ENCODE measurements around the gene HACD2. TPM values are rescaled to one million over a fixed set of nuclear protein-coding genes. Genes with fewer than 3 reads are reported as not detected.

The HACD2 gene
- total RNA-seq, 1 experiment from 2014 or later = 43.8 TPM

GRCh38 chr3:123571973-123572365 is 12.9 kb downstream of the HACD2 start:
- CTCF ChIA-PET = no interaction called here

GRCh38 chr3:123571264-123571972 is 13.4 kb downstream of the HACD2 start:
- peaks cover 6% of the 10 kb centered on the region; the same call in 1 of the 2 replicates for H3K79me2 ChIP-seq (ENCODE audit: low read length)
- BruUV-seq (replicated peaks) = no TSS peak
- H3K36me3 ChIP-seq (ENCODE audit: low read depth, low read length) = peaks cover 2% of the 10 kb centered on the region; the same call in 1 of the 2 replicates
- intact Hi-C loops (cut with micrococcal nuclease) = no loop called here
- H3K4me1 ChIP-seq (ENCODE audit: insufficient read depth, low read length) = no peaks in the 10 kb centered on the region
- POLR2A ChIA-PET (ENCODE audit: unreplicated experiment) = no interaction called here
- H4K20me1 ChIP-seq (ENCODE audit: low read length) = no peaks in the 10 kb centered on the region
- H2AFZ ChIP-seq (ENCODE audit: low read length) = no peak overlapping the region
- H3K4me2 ChIP-seq (ENCODE audit: low read length) = no peak overlapping the region
- DNase-seq (no peak), ATAC-seq (no peak)
- no peaks in the 10 kb centered on the region for H3K9me2 ChIP-seq (replicated peaks; ENCODE audit: low read length)
- CTCF ChIA-PET = interaction anchor here (0.6 to 0.8 kb wide), 2 partner anchors 10 to 152 kb away, joined by 3 read pairs; no protein-coding TSS in a partner anchor
- no peak overlapping the region for H3K4me3 ChIP-seq (ENCODE audit: low read length)
- H3K27ac ChIP-seq (ENCODE audit: low read length) = no peak overlapping the region
- H3F3A ChIP-seq (ENCODE audit: low read length, unreplicated experiment) = no peaks in the 10 kb centered on the region
- no peak overlapping the region for H3K9ac ChIP-seq (ENCODE audit: low read length)
- no peaks in the 10 kb centered on the region for H3K27me3 ChIP-seq (ENCODE audit: low read length)
- TF ChIP-seq EZH2phosphoT487 (IDR thresholded peaks at IDR 0.05; ENCODE audit: borderline replicate concordance, low read length) = no peak
- TF ChIP-seq CTCF (conservative IDR thresholded peaks at IDR 0.05; ENCODE audit: low read depth, low read length) = no peak
- TF ChIP-seq EZH2 (IDR thresholded peaks at IDR 0.05; ENCODE audit: low read length, unreplicated experiment) = no peak
- no peaks in the 10 kb centered on the region for H3K9me3 ChIP-seq (ENCODE audit: low read length)

More at GRCh38 chr3:123571973-123572365, 12.9 kb downstream of the HACD2 start:
- intact Hi-C loops (cut with micrococcal nuclease) = no loop called here
- TF ChIP-seq EZH2phosphoT487 (IDR thresholded peaks at IDR 0.05; ENCODE audit: borderline replicate concordance, low read length) = no peak
- TF ChIP-seq EZH2 (IDR thresholded peaks at IDR 0.05; ENCODE audit: low read length, unreplicated experiment) = no peak
- TF ChIP-seq CTCF (conservative IDR thresholded peaks at IDR 0.05; ENCODE audit: low read depth, low read length) = no peak
- no peak overlapping the region for H3K27ac ChIP-seq (ENCODE audit: low read length)
- no peak overlapping the region for H2AFZ ChIP-seq (ENCODE audit: low read length)
- POLR2A ChIA-PET (ENCODE audit: unreplicated experiment) = no interaction called here
- no peak overlapping the region for H3K4me2 ChIP-seq (ENCODE audit: low read length)
- no peaks in the 10 kb centered on the region for H3K27me3 ChIP-seq (ENCODE audit: low read length)
- peaks cover 6% of the 10 kb centered on the region; the same call in 1 of the 2 replicates for H3K79me2 ChIP-seq (ENCODE audit: low read length)
- peaks cover 6% of the 10 kb centered on the region; the same call in 1 of the 2 replicates for H3K36me3 ChIP-seq (ENCODE audit: low read depth, low read length)
- H3K4me1 ChIP-seq (ENCODE audit: insufficient read depth, low read length) = no peaks in the 10 kb centered on the region
- no peaks in the 10 kb centered on the region for H3K9me2 ChIP-seq (replicated peaks; ENCODE audit: low read length)
- H3K9ac ChIP-seq (ENCODE audit: low read length) = no peak overlapping the region
- H3K4me3 ChIP-seq (ENCODE audit: low read length) = no peak overlapping the region
- ATAC-seq (no peak), DNase-seq (no peak)
- H4K20me1 ChIP-seq (ENCODE audit: low read length) = no peaks in the 10 kb centered on the region
- no TSS peak for BruUV-seq (replicated peaks)
- no peaks in the 10 kb centered on the region for H3K9me3 ChIP-seq (ENCODE audit: low read length)
- H3F3A ChIP-seq (ENCODE audit: low read length, unreplicated experiment) = no peaks in the 10 kb centered on the region

- Histone ChIP-seq H2AFZ (ENCODE audit: low read length) (no peak overlapping the region), H3K4me3 (ENCODE audit: low read length) (no peak overlapping the region), H3F3A (ENCODE audit: low read length, unreplicated experiment) (no peaks in the 10 kb centered on the region), H3K9me3 (ENCODE audit: low read length) (no peaks in the 10 kb centered on the region), H3K4me1 (ENCODE audit: insufficient read depth, low read length) (no peaks in the 10 kb centered on the region), H3K27ac (ENCODE audit: low read length) (no peak overlapping the region), H3K9me2 (replicated peaks; ENCODE audit: low read length) (no peaks in the 10 kb centered on the region), H3K9ac (ENCODE audit: low read length) (no peak overlapping the region), H3K27me3 (ENCODE audit: low read length) (no peaks in the 10 kb centered on the region), H3K79me2 (ENCODE audit: low read length) (peaks cover 6% of the 10 kb centered on the region; the same call in 1 of the 2 replicates), H3K36me3 (ENCODE audit: low read depth, low read length) (no peaks in the 10 kb centered on the region; the same call in 1 of the 2 replicates), H3K4me2 (ENCODE audit: low read length) (no peak overlapping the region), H4K20me1 (ENCODE audit: low read length) (no peaks in the 10 kb centered on the region)
- TF ChIP-seq EZH2 (IDR thresholded peaks at IDR 0.05; ENCODE audit: low read length, unreplicated experiment) (no peak), EZH2phosphoT487 (IDR thresholded peaks at IDR 0.05; ENCODE audit: borderline replicate concordance, low read length) (no peak), CTCF (conservative IDR thresholded peaks at IDR 0.05; ENCODE audit: low read depth, low read length) (no peak)
- BruUV-seq (replicated peaks) = no TSS peak
- DNase-seq = no peak
- POLR2A ChIA-PET (ENCODE audit: unreplicated experiment) = no interaction called here
- ATAC-seq = no peak
- CTCF ChIA-PET = no interaction called here
- intact Hi-C loops (cut with micrococcal nuclease) = no loop called here
These were observed 16.0 kb downstream of the HACD2 start for GRCh38 chr3:123568875-123569274.
